ENCODE data around the gene FBXO21.
"Not testable (repeated sequence)": the region's sequence is repeated elsewhere in the genome, so short reads cannot be mapped to it uniquely, and the experiment has no call there.

- TF ChIP-seq CTCF (conservative IDR thresholded peaks at IDR 0.05; ENCODE audit: low read depth, low read length); EZH2phosphoT487 (IDR thresholded peaks at IDR 0.05; ENCODE audit: borderline replicate concordance, low read length); EZH2 (IDR thresholded peaks at IDR 0.05; ENCODE audit: low read length, unreplicated experiment): not testable (repeated sequence)
These were observed 30.7 kb upstream of the FBXO21 start for GRCh38 chr12:117220947-117221346.
